ENCODE results near the gene SYNM.

SYNM gene

DNA sequence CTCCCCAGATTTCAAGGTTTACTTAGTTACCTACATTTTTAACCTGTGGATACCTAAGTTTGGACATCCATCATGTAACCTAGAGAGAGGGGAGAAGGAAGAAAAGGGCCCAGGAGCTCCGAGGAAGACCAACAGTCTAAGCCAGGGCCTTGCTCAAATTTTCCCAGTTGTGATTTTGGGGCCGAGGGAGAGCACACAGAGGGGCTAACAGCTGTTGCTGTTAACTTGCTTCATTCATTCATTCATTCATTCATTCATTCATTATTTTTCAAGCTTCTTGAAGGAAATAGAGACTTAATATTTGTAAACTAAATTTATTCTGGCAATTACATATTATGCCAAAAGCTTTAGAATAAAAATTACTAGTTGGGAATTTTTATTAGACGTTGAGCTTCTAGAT lies 22.9 kb downstream of the SYNM start:
- Histone ChIP-seq H3K4me3 (ENCODE audit: low read depth, low read length) (no peak overlapping the region), H3K27ac (ENCODE audit: low read depth, low read length) (no peak overlapping the region), H3K9me3 (ENCODE audit: control insufficient read depth, insufficient read depth, low read depth, low read length) (no peaks in the 10 kb centered on the region), H3K27me3 (ENCODE audit: control insufficient read depth, insufficient read depth, low read length) (no peaks in the 10 kb centered on the region), H3K4me1 (ENCODE audit: control insufficient read depth, insufficient read depth, low read length) (peaks cover 26% of the 10 kb centered on the region), H3K36me3 (ENCODE audit: control insufficient read depth, insufficient read depth, low read length) (no peaks in the 10 kb centered on the region; the same call in 1 of the 2 replicates), H3K9ac (ENCODE audit: low read length) (no peak overlapping the region)

DNA sequence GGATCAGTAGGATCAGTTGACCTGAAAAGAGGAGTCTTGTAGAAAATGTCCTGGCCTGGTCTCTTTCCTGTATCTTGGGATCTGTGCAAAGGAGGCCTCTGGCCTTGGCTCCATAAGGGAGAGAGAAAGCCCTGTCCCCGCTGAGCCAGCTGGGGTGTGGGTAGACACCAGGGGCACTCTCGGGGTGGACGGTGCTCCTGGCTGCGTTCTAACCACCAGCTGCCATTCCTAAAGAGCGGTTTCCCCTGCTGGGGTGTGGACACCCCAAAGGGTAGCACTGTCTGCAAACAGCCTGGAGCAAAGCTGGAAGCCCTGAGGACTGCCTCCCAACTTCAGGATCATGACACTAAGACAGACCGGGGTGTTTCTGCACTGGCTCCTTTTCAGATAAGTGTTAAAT lies 23.5 kb downstream of the SYNM start:
- Histone ChIP-seq H3K9me3 (ENCODE audit: control insufficient read depth, insufficient read depth, low read depth, low read length) (no peaks in the 10 kb centered on the region), H3K9ac (ENCODE audit: low read length) (no peak overlapping the region), H3K4me1 (ENCODE audit: control insufficient read depth, insufficient read depth, low read length) (peaks cover 20% of the 10 kb centered on the region), H3K4me3 (ENCODE audit: low read depth, low read length) (no peak overlapping the region), H3K27me3 (ENCODE audit: control insufficient read depth, insufficient read depth, low read length) (no peaks in the 10 kb centered on the region), H3K27ac (ENCODE audit: low read depth, low read length) (no peak overlapping the region), H3K36me3 (ENCODE audit: control insufficient read depth, insufficient read depth, low read length) (no peaks in the 10 kb centered on the region; the same call in 1 of the 2 replicates)

DNA sequence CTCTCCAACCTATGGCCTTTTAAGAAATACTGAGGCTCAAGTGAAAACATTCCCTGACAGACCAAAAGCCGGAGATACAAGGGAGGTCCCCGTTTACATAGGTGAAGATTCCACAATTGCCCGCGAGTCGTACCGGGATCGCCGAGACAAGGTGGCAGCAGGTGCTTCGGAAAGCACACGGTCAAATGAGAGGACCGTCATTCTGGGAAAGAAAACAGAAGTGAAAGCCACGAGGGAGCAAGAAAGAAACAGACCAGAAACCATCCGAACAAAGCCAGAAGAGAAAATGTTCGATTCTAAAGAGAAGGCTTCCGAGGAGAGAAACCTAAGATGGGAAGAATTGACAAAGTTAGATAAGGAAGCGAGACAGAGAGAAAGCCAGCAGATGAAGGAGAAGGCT lies 24.8 kb downstream of the SYNM start:
- Histone ChIP-seq H3K4me1 (ENCODE audit: control insufficient read depth, insufficient read depth, low read length) (peaks cover 8% of the 10 kb centered on the region; the same call in 1 of the 2 replicates), H3K9me3 (ENCODE audit: control insufficient read depth, insufficient read depth, low read depth, low read length) (no peaks in the 10 kb centered on the region), H3K4me3 (ENCODE audit: low read depth, low read length) (no peak overlapping the region), H3K9ac (ENCODE audit: low read length) (no peak overlapping the region), H3K27ac (ENCODE audit: low read depth, low read length) (no peak overlapping the region), H3K36me3 (ENCODE audit: control insufficient read depth, insufficient read depth, low read length) (no peaks in the 10 kb centered on the region; the same call in 1 of the 2 replicates), H3K27me3 (ENCODE audit: control insufficient read depth, insufficient read depth, low read length) (no peaks in the 10 kb centered on the region)

GRCh38 chr15:99130314-99130713 lies 25.4 kb downstream of the SYNM start:
- Histone ChIP-seq H3K4me1 (ENCODE audit: control insufficient read depth, insufficient read depth, low read length) (peaks cover 1% of the 10 kb centered on the region; the same call in 1 of the 2 replicates), H3K27me3 (ENCODE audit: control insufficient read depth, insufficient read depth, low read length) (no peaks in the 10 kb centered on the region), H3K9me3 (ENCODE audit: control insufficient read depth, insufficient read depth, low read depth, low read length) (no peaks in the 10 kb centered on the region), H3K36me3 (ENCODE audit: control insufficient read depth, insufficient read depth, low read length) (no peaks in the 10 kb centered on the region; the same call in 1 of the 2 replicates), H3K27ac (ENCODE audit: low read depth, low read length) (no peak overlapping the region), H3K4me3 (ENCODE audit: low read depth, low read length) (no peak overlapping the region), H3K9ac (ENCODE audit: low read length) (no peak overlapping the region)

GRCh38 chr15:99130765-99131440 lies 26.0 kb downstream of the SYNM start:
- Histone ChIP-seq H3K27ac (ENCODE audit: low read depth, low read length) (no peak overlapping the region), H3K9ac (ENCODE audit: low read length) (no peak overlapping the region), H3K27me3 (ENCODE audit: control insufficient read depth, insufficient read depth, low read length) (no peaks in the 10 kb centered on the region), H3K4me3 (ENCODE audit: low read depth, low read length) (no peak overlapping the region), H3K36me3 (ENCODE audit: control insufficient read depth, insufficient read depth, low read length) (no peaks in the 10 kb centered on the region; the same call in 1 of the 2 replicates), H3K9me3 (ENCODE audit: control insufficient read depth, insufficient read depth, low read depth, low read length) (no peaks in the 10 kb centered on the region), H3K4me1 (ENCODE audit: control insufficient read depth, insufficient read depth, low read length) (no peaks in the 10 kb centered on the region; the same call in 1 of the 2 replicates)

- H3K9me3 ChIP-seq (ENCODE audit: control insufficient read depth, insufficient read depth, low read depth, low read length) = no peaks in the 10 kb centered on the region
- no peak overlapping the region for H3K27ac ChIP-seq (ENCODE audit: low read depth, low read length)
- H3K4me1 ChIP-seq (ENCODE audit: control insufficient read depth, insufficient read depth, low read length) = no peaks in the 10 kb centered on the region
- H3K36me3 ChIP-seq (ENCODE audit: control insufficient read depth, insufficient read depth, low read length) = peaks cover 2% of the 10 kb centered on the region; the same call in 1 of the 2 replicates
- no peak overlapping the region for H3K4me3 ChIP-seq (ENCODE audit: low read depth, low read length)
- H3K27me3 ChIP-seq (ENCODE audit: control insufficient read depth, insufficient read depth, low read length) = no peaks in the 10 kb centered on the region
- no peak overlapping the region for H3K9ac ChIP-seq (ENCODE audit: low read length)
These were observed 26.7 kb downstream of the SYNM start for GRCh38 chr15:99131441-99132023.

GRCh38 chr15:99132122-99132521 lies 27.2 kb downstream of the SYNM start:
- Histone ChIP-seq H3K36me3 (ENCODE audit: control insufficient read depth, insufficient read depth, low read length) (peaks cover 7% of the 10 kb centered on the region; the same call in 1 of the 2 replicates), H3K27ac (ENCODE audit: low read depth, low read length) (no peak overlapping the region), H3K27me3 (ENCODE audit: control insufficient read depth, insufficient read depth, low read length) (no peaks in the 10 kb centered on the region), H3K9ac (ENCODE audit: low read length) (no peak overlapping the region), H3K4me1 (ENCODE audit: control insufficient read depth, insufficient read depth, low read length) (peaks cover 3% of the 10 kb centered on the region; the same call in 1 of the 2 replicates), H3K4me3 (ENCODE audit: low read depth, low read length) (no peak overlapping the region), H3K9me3 (ENCODE audit: control insufficient read depth, insufficient read depth, low read depth, low read length) (no peaks in the 10 kb centered on the region)

- H3K4me1 ChIP-seq (ENCODE audit: control insufficient read depth, insufficient read depth, low read length) = peaks cover 9% of the 10 kb centered on the region
- no peak overlapping the region for H3K4me3 ChIP-seq (ENCODE audit: low read depth, low read length)
- H3K27ac ChIP-seq (ENCODE audit: low read depth, low read length) = no peak overlapping the region
- H3K9ac ChIP-seq (ENCODE audit: low read length) = no peak overlapping the region
- H3K9me3 ChIP-seq (ENCODE audit: control insufficient read depth, insufficient read depth, low read depth, low read length) = no peaks in the 10 kb centered on the region
- no peaks in the 10 kb centered on the region for H3K27me3 ChIP-seq (ENCODE audit: control insufficient read depth, insufficient read depth, low read length)
- peaks cover 9% of the 10 kb centered on the region; the same call in 1 of the 2 replicates for H3K36me3 ChIP-seq (ENCODE audit: control insufficient read depth, insufficient read depth, low read length)
These were observed 27.9 kb downstream of the SYNM start for GRCh38 chr15:99132634-99133287.

DNA sequence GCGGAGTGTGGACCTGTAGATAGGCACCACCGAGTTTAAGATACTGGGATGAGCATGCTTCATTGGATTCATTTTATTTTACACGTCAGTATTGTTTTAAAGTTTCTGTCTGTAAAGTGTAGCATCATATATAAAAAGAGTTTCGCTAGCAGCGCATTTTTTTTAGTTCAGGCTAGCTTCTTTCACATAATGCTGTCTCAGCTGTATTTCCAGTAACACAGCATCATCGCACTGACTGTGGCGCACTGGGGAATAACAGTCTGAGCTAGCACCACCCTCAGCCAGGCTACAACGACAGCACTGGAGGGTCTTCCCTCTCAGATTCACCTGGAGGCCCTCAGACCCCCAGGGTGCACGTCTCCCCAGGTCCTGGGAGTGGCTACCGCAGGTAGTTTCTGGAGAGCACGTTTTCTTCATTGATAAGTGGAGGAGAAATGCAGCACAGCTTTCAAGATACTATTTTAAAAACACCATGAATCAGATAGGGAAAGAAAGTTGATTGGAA lies 29.5 kb downstream of the SYNM start:
- no peak overlapping the region for H3K4me3 ChIP-seq (ENCODE audit: low read depth, low read length)
- H3K9ac ChIP-seq (ENCODE audit: low read length) = no peak overlapping the region
- H3K36me3 ChIP-seq (ENCODE audit: control insufficient read depth, insufficient read depth, low read length) = peaks cover 9% of the 10 kb centered on the region; the same call in 1 of the 2 replicates
- H3K27me3 ChIP-seq (ENCODE audit: control insufficient read depth, insufficient read depth, low read length) = no peaks in the 10 kb centered on the region
- H3K27ac ChIP-seq (ENCODE audit: low read depth, low read length) = no peak overlapping the region
- peaks cover 21% of the 10 kb centered on the region for H3K4me1 ChIP-seq (ENCODE audit: control insufficient read depth, insufficient read depth, low read length)
- no peaks in the 10 kb centered on the region for H3K9me3 ChIP-seq (ENCODE audit: control insufficient read depth, insufficient read depth, low read depth, low read length)

DNA sequence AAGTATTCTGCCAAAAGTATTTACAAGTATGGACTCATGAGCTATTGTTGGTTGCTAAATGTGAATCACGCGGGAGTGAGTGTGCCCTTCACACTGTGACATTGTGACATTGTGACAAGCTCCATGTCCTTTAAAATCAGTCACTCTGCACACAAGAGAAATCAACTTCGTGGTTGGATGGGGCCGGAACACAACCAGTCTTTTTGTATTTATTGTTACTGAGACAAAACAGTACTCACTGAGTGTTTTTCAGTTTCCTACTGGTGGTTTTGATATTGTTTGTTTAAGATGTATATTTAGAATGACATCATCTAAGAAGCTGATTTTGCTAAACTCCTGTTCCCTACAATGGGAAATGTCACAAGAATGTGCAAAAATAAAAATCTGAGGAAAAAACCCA lies 30.3 kb downstream of the SYNM start:
- H3K27me3 ChIP-seq (ENCODE audit: control insufficient read depth, insufficient read depth, low read length) = no peaks in the 10 kb centered on the region

DNA sequence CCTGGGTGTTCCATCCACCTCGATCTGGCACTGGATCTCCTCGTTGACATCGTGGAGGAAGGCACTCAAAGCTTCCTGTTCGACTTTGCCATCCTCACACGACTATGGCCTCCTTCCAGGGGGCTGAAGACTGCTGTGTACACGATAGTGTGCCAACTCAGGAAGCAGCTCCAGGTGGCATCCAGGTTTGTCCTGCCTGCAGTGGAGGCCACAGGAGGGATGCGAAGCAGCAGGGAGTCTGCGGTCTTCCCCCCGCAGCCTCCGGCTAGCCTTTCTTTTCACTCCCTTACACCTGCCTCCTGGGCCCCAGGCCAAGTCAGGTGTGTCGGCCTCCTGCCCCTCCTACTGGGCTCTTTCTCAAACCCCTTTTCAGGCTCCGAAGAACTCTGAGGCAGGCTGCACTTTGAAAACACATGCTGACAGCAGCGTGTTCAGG lies 32.2 kb downstream of the SYNM start:
- H3K27me3 ChIP-seq (ENCODE audit: control insufficient read depth, insufficient read depth, low read length) = no peaks in the 10 kb centered on the region
- H3K36me3 ChIP-seq (ENCODE audit: control insufficient read depth, insufficient read depth, low read length) = peaks cover 9% of the 10 kb centered on the region; the same call in 1 of the 2 replicates
- no peaks in the 10 kb centered on the region for H3K9me3 ChIP-seq (ENCODE audit: control insufficient read depth, insufficient read depth, low read depth, low read length)
- no peak overlapping the region for H3K27ac ChIP-seq (ENCODE audit: low read depth, low read length)
- H3K4me3 ChIP-seq (ENCODE audit: low read depth, low read length) = no peak overlapping the region
- peaks cover 32% of the 10 kb centered on the region for H3K4me1 ChIP-seq (ENCODE audit: control insufficient read depth, insufficient read depth, low read length)
- no peak overlapping the region for H3K9ac ChIP-seq (ENCODE audit: low read length)

More for the DNA sequence above, 30.3 kb downstream of the SYNM start:
- Histone ChIP-seq H3K27ac (ENCODE audit: low read depth, low read length) (no peak overlapping the region), H3K4me1 (ENCODE audit: control insufficient read depth, insufficient read depth, low read length) (peaks cover 25% of the 10 kb centered on the region), H3K9ac (ENCODE audit: low read length) (no peak overlapping the region), H3K9me3 (ENCODE audit: control insufficient read depth, insufficient read depth, low read depth, low read length) (no peaks in the 10 kb centered on the region), H3K36me3 (ENCODE audit: control insufficient read depth, insufficient read depth, low read length) (peaks cover 9% of the 10 kb centered on the region; the same call in 1 of the 2 replicates), H3K4me3 (ENCODE audit: low read depth, low read length) (no peak overlapping the region)
